IPS-18a (cell line): Measurements from ENCODE around the gene DPYSL4.

Experiments used
- H3K27ac ChIP-seq: one replicate; pipeline ENCODE4 v1.5.1; 2013; ENCODE audit warnings: low read length
- H3K27me3 ChIP-seq: one replicate; pipeline ENCODE4 v1.6.1; 2013; ENCODE audit warnings: mild to moderate bottlenecking, low read length; ENCODE audit not compliant: control insufficient read depth, insufficient read depth
- H3K36me3 ChIP-seq: one replicate; pipeline ENCODE4 v1.6.1; 2013; ENCODE audit warnings: low read depth, low read length; ENCODE audit not compliant: control insufficient read depth
- H3K4me1 ChIP-seq: one replicate; pipeline ENCODE4 v1.6.1; 2013; ENCODE audit warnings: low read depth, low read length; ENCODE audit not compliant: control insufficient read depth
- H3K4me3 ChIP-seq: one replicate; pipeline ENCODE4 v1.5.1; 2013; ENCODE audit warnings: low read length
- H3K9ac ChIP-seq: one replicate; pipeline ENCODE4 v1.6.1; 2013; ENCODE audit warnings: mild to moderate bottlenecking, low read length, moderate library complexity
- H3K9me3 ChIP-seq: one replicate; pipeline ENCODE4 v1.6.1; 2013; ENCODE audit warnings: low read depth, low read length; ENCODE audit not compliant: control insufficient read depth

The DPYSL4 gene

DNA sequence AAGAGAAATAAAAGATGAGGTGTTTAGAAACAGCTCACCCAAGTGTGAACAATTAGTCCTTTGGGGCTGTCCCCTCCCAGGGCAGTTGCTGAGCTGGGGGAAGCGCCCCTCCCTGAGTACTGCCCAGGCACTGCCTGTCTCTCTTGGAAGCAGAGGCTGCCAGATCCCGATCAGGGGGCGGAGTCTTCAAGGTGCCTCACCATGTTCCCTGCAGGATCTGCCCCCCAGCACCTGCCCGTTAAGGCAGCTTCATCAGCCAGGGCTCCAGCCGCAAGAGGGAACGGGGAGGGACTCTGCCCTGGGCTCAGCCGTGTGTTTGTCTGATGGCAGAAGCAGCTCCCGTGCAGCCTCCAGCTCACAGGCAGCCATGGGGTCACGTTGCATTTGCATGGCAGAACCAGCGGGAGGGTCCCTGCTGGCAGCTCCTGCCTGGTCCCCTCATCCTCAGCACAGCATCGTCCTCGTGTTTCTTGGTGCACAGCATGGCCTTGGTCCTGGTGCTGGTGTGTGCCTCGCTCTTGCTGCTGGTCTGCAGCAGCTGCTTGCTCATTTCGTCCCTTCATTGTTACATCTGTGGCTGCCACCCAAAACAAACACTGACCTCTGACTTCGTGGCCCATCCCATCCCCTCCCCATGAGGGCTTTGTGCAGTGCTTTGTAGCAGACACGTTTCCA lies 10.7 kb upstream of the DPYSL4 start:
- Histone ChIP-seq H3K9me3 (no peaks in the 10 kb centered on the region), H3K27me3 (peaks cover 19% of the 10 kb centered on the region), H3K4me1 (peaks cover 15% of the 10 kb centered on the region), H3K36me3 (no peaks in the 10 kb centered on the region), H3K9ac (no peak overlapping the region), H3K4me3 (no peak overlapping the region), H3K27ac (no peak overlapping the region)

DNA sequence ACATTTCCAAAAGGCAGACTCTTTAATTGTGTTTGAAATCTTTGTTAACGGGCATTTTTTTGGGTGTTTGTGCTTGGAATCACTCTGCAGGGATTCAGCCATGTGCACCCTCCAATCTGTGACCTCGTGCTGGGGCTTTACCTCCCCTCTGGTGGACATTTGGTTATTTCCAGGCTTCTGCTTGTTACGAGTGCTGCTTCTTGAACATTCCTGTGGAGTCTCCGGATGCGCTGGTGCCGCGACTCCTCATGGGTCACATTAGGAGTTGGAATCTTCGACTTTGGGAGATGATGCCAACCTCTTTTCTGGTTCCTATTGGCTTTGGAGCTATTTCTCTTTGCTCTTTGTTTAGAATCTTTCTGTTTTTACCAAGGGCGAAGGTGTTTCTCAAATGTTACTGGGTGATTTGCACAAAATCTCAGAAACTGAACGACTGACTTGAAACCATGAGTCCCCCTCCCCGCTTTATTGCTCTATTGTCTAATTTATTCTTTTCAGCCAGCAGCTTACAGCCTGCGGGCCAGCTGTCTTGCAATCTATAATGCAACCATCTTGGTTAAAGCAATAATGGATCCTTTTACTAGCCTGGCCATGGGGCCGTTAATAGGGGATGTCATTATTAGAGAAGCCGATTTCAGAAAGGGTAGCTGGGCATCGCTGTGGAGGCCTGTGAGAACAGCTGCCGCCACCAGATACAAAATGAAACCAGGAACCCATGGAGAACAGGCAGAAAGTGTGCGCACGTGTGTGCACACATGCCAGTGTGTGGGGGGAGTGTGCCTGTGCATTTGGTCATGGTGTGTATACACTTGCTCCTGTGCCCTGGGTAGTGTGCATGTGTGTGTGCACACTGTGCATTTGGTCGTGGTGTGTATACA lies 9.9 kb upstream of the DPYSL4 start:
- no peak overlapping the region for H3K9ac ChIP-seq
- no peaks in the 10 kb centered on the region for H3K36me3 ChIP-seq
- no peak overlapping the region for H3K4me3 ChIP-seq
- peaks cover 15% of the 10 kb centered on the region for H3K4me1 ChIP-seq
- no peak overlapping the region for H3K27ac ChIP-seq
- no peaks in the 10 kb centered on the region for H3K9me3 ChIP-seq
- peaks cover 19% of the 10 kb centered on the region for H3K27me3 ChIP-seq

DNA sequence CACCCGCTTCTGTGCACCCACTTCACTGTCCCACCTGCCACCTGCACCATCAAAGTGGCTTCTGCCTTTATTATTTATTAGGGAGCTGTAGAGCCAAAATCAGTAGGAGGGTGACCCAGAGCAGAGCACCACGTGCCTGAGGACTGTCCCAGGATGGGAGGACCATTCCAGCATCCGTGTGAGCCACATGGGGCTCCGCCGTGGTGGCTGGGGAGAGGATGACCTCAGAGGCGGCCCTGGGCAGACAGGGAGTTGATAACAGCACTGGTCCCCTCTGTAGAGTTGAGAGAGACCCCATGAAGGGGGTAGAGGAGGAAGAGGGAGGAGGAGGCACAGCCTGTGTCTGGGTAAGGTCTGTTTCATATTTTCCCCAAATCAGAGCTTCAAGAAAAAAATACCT lies 8.7 kb upstream of the DPYSL4 start:
- Histone ChIP-seq H3K4me1 (peaks cover 15% of the 10 kb centered on the region), H3K9ac (no peak overlapping the region), H3K27me3 (peaks cover 21% of the 10 kb centered on the region), H3K27ac (no peak overlapping the region), H3K4me3 (no peak overlapping the region), H3K36me3 (no peaks in the 10 kb centered on the region), H3K9me3 (no peaks in the 10 kb centered on the region)

DNA sequence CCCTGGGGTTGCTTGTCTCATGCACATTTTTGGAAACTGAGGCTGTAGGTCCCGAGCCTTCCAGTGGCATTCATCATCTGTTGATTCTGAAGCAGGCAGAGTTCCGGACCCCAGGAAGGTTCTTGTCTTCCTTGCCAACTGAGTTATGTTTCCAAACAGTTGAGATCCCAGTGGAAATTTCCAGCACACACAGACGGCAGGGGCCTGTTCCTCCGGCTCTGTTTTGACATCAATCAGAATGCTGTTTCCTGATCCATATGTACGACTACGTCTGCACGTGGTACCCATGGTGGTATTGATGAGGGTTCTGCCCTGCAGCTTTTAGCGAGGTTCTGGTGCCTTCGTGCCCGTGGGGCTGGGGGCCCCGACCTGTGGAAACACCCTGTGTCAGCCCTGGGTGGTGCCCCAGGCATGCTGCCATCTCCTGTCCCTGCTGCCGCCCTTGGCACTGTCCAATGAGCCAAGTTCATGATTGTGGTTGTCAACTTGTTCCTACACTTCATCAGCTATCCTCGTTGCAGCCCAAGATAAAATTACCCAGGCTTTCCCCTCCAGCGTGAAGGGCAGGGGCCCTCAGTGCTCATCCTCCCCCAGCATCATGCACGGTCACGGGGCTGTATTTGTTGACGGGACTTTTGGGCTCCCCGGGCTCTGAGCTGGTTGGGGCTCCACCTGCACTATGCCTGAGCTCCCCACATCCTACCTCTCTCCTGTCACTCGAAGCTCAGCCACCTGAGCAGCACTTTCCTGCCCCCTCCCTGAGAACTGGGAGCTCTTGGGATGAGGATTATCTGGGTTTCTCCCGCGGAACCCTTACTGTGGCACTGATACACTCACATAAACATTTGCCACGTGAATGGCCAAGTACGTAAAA lies 7.8 kb upstream of the DPYSL4 start:
- peaks cover 30% of the 10 kb centered on the region for H3K27me3 ChIP-seq
- no peak overlapping the region for H3K4me3 ChIP-seq
- no peak overlapping the region for H3K9ac ChIP-seq
- H3K9me3 ChIP-seq = no peaks in the 10 kb centered on the region
- H3K4me1 ChIP-seq = peaks cover 15% of the 10 kb centered on the region
- H3K36me3 ChIP-seq = no peaks in the 10 kb centered on the region
- H3K27ac ChIP-seq = no peak overlapping the region

DNA sequence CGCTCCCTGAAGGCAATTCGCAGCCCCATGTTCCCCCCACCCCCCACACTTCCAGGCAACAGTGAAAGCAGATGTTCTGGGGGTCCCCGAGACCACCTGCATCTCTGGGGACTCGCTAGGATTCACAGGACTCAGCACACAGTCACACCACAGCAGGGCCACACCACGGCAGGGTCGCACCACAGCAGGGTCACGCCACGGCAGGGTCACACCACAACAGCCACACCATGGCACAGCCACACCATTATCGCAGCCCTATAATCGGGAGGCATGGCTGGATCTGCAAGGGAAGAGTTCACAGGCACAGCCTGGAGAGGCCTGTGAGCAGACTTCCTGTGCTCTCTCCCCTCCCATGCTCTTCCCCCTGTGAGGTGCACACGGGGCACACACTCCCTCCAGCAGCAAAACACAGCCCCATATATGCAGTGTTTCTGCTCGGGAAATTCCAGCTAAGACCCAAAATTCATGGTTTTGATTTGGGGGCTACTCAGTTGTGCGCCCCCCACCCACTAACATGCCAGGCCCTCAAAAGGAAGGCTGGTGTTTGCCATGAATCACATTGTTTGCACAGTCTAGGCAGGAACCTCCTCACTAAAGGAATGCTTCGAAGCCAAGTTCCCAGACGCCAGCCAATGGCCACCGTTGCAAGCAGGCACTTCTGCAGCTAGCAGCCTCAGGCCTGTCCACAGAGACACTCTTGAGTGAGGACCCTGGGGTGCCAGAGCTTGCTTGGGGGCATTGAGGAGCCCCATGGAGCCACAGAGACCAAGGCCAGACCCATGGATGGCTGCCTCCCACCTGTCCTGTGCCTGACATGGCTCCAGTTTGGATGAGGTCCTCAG lies 7.0 kb upstream of the DPYSL4 start:
- Histone ChIP-seq H3K4me3 (no peak overlapping the region), H3K27me3 (peaks cover 38% of the 10 kb centered on the region), H3K9ac (no peak overlapping the region), H3K27ac (no peak overlapping the region), H3K36me3 (no peaks in the 10 kb centered on the region), H3K9me3 (no peaks in the 10 kb centered on the region), H3K4me1 (peaks cover 15% of the 10 kb centered on the region)

DNA sequence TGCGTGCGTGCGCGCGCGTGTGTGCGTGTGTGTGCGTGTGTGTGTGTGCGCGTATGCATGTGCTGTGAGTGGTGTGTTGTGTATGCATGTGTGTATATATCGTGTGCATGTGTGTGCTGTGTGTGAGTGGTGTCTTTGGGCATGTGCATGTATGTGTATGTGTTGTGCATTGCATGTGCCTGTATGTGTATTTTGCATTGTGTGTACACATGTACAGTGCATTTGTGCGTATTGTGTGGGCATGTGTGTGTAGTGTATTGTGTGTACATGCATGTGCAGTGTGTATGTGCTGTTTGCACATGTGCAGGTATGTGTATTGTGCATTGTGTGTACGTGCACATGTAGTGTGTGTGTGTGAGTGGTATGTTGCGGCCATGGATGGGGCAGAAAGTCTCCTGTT lies 6.0 kb upstream of the DPYSL4 start:
- Histone ChIP-seq H3K27ac (no peak overlapping the region), H3K9ac (no peak overlapping the region), H3K27me3 (peaks cover 42% of the 10 kb centered on the region), H3K9me3 (no peaks in the 10 kb centered on the region), H3K36me3 (no peaks in the 10 kb centered on the region), H3K4me3 (no peak overlapping the region), H3K4me1 (peaks cover 12% of the 10 kb centered on the region)

DNA sequence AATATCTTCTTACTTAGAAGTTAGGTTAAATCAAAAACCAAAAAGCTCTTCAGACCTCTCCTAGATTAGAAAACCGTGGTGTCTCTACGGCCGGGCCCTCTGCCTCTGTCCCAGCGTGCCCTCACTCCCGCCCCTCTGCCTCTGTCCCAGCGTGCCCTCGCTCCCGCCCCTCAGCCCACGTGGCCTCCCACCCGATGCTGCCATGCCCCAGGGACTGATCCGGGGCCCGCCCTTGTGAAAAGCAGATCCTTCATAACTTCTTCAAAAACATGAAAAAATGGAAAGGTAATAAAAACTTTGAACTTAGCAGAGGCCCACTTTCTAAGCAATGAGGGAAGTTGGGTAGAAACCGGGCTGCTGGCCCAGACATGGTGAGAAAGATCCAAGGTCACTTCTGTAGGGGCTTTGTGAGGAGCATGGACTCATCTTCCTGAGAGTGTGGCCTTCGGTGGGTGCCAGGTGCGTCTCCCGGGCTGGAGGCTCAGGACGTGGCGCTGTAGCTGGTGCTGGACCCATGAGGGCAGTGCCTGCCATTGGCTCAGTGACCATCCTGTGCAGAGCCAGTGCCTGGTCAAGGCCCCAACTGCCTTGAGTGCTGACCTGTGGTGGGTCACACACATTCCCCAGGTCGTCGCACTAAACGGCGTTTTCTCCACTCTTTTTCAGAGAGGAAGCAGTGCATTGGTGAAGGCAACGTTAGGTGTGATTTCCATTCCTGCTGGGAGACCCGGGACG lies 4.9 kb upstream of the DPYSL4 start:
- H3K9ac ChIP-seq = no peak overlapping the region
- no peaks in the 10 kb centered on the region for H3K9me3 ChIP-seq
- H3K4me1 ChIP-seq = peaks cover under 1% of the 10 kb centered on the region
- H3K4me3 ChIP-seq = no peak overlapping the region
- H3K36me3 ChIP-seq = no peaks in the 10 kb centered on the region
- H3K27ac ChIP-seq = no peak overlapping the region
- peaks cover 41% of the 10 kb centered on the region for H3K27me3 ChIP-seq

DNA sequence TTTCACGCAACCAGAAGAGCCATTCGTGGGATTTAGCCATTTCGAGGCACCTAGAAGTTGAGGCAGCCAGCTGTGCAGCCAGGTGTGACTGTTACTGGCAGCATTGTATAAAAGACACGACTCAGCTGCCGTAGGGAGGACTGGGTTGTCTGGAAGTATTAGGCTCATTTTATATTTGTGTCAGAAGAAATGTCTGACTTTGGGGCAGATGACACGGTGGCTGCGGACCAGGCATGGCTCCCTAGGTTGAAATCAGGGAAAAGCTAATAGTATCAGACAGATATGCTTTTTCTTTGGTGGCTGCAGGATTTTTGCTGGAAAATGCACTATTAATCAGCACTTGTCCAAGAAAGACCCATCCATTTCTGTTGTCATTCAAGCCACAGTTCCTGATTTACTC lies 4.2 kb upstream of the DPYSL4 start:
- Histone ChIP-seq H3K9ac (no peak overlapping the region), H3K27me3 (peaks cover 43% of the 10 kb centered on the region)

DNA sequence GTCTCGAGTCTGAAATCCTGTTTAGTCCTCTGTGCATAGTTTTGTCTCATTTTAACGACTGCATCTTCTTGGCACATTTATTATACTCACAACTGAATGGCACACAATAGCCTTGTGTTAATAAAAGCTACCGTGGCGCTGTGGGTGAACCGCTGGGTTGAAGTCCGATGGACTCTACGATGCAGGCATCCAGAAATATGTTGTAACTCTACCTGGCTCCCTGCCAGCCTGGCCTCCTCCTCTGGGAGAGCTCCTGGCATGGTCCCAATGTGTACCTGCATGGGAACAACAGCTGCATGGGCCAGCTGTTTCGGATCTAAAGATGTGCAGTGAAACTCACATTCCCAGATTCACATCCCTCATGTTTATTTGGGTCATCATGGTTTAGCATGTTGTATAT lies 3.7 kb upstream of the DPYSL4 start:
- Histone ChIP-seq H3K27ac (no peak overlapping the region), H3K36me3 (no peaks in the 10 kb centered on the region), H3K9me3 (no peaks in the 10 kb centered on the region), H3K27me3 (peaks cover 47% of the 10 kb centered on the region), H3K9ac (no peak overlapping the region), H3K4me1 (no peaks in the 10 kb centered on the region), H3K4me3 (no peak overlapping the region)

More for the DNA sequence above, 4.2 kb upstream of the DPYSL4 start:
- no peaks in the 10 kb centered on the region for H3K4me1 ChIP-seq
- no peaks in the 10 kb centered on the region for H3K36me3 ChIP-seq
- H3K4me3 ChIP-seq = no peak overlapping the region
- no peak overlapping the region for H3K27ac ChIP-seq
- H3K9me3 ChIP-seq = no peaks in the 10 kb centered on the region

DNA sequence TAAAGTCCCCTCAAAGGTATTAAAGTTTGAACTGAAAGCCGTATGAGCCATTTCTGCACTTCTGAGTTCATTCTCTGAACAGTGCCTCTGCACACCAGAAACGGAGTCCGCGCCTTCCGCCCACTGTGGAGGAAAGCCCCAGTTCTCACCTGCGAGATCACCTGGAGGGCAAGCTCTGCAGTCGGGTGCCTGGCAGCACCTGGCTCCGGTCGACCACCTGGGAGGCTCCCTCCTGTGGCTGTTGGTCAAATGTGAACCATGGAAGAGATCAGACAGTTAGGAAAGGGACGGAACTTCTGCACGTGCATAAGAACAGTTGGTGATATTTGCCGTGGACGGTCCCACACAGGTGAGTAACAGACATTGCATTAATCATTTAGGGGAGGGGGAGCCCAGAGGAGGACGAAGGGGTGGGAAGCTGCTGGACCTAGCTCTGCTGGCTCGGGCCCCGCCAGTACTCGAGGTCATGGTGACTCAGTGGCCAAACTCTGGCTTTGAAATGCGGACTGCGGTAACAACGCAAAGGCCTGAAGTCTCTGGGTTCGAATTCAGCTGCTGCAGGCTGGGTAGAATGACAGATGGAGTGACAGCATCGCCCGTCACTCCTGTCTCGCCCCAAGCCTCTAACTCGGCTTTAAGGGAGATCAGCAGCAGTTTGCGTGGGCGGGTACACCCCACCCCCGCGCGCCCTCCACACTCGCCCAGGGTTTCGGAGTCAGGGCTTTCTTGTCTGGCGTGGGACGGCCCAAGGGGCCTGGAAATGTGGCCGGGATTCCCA lies 1.7 kb upstream of the DPYSL4 start:
- H3K27me3 ChIP-seq = peaks cover 64% of the 10 kb centered on the region
- H3K9me3 ChIP-seq = no peaks in the 10 kb centered on the region
- H3K27ac ChIP-seq = no peak overlapping the region
- H3K4me3 ChIP-seq = no peak overlapping the region
- H3K9ac ChIP-seq = no peak overlapping the region
- no peaks in the 10 kb centered on the region for H3K4me1 ChIP-seq
- no peaks in the 10 kb centered on the region for H3K36me3 ChIP-seq
